Dermis blood vessel endothelial cell (primary cell): Measurements from ENCODE around the gene PNLIP. TPM values are rescaled to one million over a fixed set of nuclear protein-coding genes. Genes with fewer than 3 reads are reported as not detected.

Experiments
- DNase-seq: peaks from one replicate; pipeline ENCODE4 v3.0.0; 2010
- total RNA-seq: library from RNA; depleted of rRNA; stranded (reverse); fragments of >200 nt; gene quantifications from 2 replicates; pipeline ENCODE4 v1.2.3, GENCODE V29; 2014

Gene PNLIP
- total RNA-seq, 1 donor from 2014 or later: not detected

DNA sequence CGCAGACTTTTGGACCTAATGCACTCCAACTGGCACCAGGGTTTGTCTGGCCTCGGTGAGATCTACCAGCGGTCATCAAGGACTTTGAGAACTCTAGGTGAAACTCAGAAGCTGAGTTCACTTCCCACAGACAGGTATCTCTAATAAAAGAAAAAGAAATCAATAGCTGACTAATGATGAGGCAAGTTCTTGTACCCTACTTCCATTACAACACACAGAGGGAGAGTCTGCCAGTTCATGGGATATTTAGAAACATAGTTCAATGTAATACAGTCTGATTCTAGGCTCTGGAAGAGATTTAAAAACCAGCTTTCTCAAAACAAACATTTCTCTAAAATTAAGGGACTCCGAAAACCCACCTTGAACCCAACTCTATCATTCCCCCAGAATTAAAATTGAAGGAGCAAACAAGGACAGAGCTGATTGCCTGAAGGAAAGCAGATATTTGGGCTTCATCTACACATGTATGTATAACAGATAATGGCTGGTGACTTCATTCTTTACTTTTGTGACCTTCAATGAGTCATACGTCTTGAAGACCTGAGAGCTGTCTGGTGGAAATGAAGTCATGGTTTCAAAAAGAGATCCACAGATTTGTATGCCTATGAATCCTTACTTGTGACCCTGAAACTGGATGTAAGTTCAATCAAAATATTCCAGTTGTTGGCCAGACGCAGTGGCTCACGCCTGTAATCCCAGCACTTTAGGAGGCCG lies 42.3 kb downstream of the PNLIP start:
- DNase-seq: no peak

DNA sequence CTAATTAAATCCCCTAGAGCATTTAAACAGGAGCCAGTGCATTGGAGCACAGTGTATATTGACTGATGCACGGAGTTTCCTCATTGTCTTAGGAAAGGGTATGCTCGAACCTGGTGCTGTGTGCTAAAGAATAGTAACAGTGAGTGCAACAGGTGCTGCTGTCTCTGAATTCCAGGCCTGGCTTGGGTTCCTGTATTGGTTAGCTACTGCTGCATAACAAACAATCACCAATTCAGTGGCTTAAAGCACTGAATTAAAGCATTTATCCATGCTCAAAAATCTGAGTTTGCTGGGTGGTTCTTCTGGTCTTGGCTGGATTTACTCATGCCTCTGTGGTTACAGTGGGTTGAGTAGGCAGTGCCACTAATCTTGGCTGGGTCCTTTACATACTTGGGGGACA lies 43.3 kb downstream of the PNLIP start:
- DNase-seq: no peak

GRCh38 chr10:116589926-116590325 lies 44.2 kb downstream of the PNLIP start:
- DNase-seq: no peak

- no peak for DNase-seq
These were observed 45.1 kb downstream of the PNLIP start, which contains the start of gene PNLIPRP1 for GRCh38 chr10:116590590-116591444. Gene PNLIPRP1, plus strand, starts transcription at chr10:116590959. Its CDS starts 171 bp downstream, at chr10:116591130.

DNA sequence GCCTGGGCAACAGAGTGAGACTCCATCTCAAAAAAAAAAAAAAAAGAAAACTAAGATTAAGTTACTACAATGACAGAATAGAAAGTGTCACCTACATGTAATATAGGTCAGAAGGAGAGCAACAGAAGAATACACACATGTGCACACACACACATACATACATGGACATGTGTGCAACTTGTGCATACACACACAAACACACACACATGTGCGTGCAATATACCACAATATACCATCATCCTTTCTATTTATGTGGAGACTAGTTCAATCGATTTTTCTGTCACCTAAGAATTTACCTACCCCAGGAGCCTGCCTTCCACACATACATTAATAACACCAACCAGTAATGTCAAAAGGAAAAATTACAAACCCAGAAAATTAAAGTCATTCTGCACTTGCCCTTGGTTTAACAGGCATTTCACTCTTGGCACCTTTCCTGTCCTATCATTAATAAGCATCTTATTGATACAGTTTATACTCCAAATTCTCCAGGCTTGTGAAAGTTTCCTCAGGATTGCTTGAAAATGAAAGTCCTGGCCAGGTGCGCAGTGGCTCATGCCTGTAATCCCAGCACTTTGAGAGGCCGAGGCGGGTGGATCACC lies 47.5 kb downstream of the PNLIP start:
- no peak for DNase-seq

DNA sequence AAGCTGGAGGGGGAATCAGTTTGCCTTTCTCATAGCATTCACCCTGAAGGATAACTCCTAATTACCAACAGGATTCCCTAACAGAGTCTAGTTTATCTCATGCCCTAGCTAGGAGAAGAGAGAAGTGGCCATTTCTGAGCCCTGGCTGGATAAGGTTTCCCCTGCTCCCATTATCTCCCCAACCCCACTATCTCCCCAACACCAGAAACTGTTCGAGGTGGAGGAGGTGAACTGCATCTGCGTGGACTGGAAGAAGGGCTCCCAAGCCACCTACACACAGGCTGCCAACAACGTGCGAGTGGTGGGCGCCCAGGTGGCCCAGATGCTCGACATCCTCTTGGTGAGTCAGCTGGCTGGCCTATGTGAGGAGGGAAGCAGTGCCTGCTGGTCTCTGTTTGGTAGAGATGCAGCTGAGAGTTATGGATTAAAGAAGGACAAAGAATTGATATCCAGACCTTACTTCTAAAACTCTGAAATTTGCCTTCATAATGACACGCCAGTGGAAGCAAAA lies 48.8 kb downstream of the PNLIP start:
- DNase-seq: no peak

DNA sequence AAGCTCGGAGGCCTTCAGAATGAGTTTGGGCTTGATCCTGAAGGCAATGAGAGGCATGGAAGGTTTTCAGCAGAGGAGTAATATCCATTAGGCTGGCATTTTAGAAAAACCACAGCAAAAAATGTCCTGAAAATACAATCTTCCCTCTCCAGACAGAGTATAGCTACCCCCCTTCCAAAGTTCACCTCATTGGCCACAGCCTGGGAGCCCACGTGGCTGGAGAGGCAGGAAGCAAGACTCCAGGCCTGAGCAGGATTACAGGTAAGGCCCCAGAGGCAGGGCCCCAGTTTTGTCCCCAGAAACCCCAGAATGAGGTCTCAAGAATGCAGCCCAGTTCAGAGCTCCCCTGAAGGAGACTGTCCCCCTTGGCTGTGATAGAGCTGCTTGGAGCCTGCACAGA lies 50.3 kb downstream of the PNLIP start:
- DNase-seq: no peak

DNA sequence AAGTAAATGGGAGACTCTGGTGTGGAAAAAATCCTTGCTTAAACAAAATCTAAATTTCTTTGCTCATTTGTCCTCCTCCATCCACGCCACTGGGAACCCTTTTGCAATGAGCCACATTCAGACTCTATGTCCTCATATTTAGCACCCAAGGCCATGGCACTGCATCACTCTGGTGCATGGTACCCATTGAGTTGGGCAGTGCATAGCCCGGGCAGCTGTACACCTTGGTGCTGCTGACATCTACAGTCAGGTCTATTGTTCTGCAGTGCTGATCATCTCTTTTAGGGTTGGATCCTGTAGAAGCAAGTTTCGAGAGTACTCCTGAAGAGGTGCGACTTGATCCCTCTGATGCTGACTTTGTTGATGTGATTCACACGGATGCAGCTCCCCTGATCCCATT lies 51.8 kb downstream of the PNLIP start:
- DNase-seq: no peak

GRCh38 chr10:116598329-116598728 lies 52.6 kb downstream of the PNLIP start:
- DNase-seq: no peak

GRCh38 chr10:116599991-116600390 lies 54.3 kb downstream of the PNLIP start:
- DNase-seq: no peak

GRCh38 chr10:116602648-116603400 lies 57.1 kb downstream of the PNLIP start:
- DNase-seq: no peak

DNA sequence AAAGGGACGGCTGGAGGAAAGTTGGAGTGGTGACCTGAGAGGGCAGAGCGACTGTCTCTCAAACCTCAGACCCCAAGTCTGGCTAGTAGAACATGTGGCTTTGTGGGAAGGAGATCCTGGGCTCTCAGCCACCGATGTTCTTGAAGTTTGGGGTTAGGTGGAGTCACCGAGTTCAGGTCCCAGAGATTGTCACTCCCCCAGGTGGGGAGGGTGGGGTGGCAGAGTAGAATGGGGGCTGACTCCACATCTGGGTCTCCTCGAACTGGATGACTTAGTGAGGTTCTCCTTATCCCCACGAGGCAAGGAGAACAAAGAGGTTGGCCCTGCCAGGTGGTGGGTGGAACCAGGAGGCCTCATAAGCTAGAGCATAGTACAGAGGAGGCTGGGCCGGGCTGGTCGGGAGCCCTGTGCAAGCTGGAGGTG lies 60.3 kb downstream of the PNLIP start:
- no peak for DNase-seq

DNA sequence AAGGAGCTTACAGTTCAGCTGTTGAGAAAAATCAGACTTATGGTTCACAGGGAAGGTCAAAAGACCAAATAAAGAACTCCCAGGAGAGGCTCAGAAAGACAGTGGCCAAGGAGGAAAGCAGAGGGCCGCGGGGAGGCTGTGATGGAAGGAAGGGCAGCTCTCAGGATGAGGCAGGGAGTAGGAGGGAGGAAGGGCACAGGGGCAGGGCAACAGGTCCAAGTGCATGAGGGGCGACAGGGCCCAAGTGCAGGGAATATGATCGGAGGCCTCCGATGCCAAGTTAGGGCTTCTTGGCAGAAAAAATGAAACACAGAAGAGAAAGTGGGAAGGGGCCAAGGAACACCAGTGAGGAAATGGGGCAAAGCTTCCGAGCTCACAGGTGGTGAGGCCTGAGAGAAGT lies 61.6 kb downstream of the PNLIP start:
- no peak for DNase-seq

DNA sequence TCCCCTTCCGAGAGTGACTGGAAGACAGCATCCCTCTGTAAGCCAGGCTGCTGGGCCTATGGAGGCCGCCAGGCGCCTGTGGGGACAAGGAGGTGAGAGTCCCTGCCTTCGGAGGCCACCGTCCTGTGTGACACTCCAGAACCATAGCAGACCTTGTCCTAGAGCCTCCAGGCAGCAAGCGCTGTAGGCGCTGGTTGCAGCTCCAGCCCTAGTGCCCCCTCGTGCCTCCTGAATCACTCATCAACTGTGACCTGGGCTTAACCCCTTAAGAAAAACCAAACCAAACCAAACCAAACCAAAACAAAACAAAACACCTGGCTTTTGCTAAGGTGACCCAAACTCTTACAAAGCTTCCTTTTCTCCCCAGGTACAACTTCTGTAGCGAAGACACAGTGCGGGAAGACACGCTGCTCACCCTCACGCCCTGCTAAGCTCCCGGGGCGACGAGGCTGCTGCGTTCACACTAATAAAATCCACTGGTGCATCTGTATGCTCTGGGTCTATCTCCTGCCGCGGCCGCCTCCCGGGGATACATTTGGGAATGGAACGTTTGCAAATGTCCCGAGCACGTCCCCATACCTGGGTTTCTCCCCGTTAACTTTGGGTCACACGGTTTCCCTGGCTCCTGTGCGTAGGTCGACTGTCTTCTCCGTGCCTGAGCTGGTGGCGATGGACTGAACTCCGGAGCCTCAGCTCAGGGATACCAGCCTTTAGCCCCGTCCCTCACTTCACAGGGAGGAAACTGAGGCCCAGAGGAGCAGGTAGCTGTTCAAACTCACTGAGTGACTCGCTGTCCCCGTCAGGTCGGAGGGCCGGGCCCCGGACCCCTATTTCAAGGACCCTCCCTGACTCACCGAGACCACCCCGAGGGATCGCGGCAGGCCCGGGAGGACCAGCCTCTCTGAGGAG lies 63.2 kb downstream of the PNLIP start:
- DNase-seq: no peak

GRCh38 chr10:116610443-116611152 lies 64.9 kb downstream of the PNLIP start:
- DNase-seq: no peak

DNA sequence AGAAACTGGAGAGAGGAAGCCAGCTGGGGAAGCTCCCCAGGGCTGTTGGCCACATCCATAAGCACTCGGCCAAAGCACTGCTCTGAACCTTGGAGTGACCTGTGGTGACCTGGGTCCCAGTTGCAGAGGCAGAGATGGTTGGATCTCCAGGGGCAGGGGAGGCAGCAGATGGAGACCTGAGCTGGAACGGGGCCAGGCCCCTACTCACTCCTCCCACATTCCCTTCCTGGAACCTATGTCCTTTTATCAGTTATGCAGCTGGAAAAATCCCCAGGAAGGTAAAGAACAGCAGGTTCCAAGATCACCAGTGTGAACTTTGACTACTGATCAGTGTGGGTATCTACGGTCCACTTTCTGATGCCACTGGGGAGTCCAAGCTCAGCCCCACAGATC lies 65.4 kb downstream of the PNLIP start:
- no peak for DNase-seq

DNA sequence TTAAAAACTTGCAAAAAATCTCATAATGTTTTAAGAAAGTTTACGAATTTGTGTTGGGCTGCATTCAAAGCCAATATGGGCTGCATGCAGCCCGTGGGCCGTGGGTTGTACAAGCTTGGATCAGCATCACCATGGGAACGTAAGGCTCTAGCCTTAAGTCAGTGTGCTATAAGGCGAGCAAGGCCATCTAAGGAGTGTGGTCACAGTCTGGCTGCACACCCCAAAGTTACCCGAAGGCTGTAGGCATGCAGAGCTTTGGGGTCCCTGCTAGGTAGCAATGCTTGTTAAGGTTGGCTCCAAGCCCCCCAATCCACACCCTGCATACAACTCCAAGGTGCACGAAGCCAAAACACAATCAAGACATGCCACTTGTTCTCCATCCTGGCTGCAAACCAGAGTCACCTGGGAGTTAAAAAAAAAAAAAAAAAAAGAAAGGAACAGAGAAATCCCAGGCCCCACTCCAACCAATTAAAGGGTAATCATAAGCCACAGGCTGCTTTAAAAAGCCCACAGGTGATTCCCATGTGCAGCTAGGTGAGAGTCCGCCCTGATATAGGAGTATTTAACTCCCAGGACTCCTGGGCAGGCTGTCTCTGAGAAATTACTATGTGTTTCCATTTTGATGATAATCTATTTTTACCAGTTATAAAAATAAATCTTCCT lies 66.5 kb downstream of the PNLIP start:
- no peak for DNase-seq

GRCh38 chr10:116613471-116613870 lies 67.7 kb downstream of the PNLIP start:
- no peak for DNase-seq

GRCh38 chr10:116614796-116615195 lies 69.1 kb downstream of the PNLIP start:
- no peak for DNase-seq

GRCh38 chr10:116615199-116615776 lies 69.6 kb downstream of the PNLIP start:
- DNase-seq: no peak
